Measurements from ENCODE around the gene CUTC. TPM values are rescaled to one million over a fixed set of nuclear protein-coding genes. Genes with fewer than 3 reads are reported as not detected.

CUTC gene
- polyA plus RNA-seq, 3 donors: 17.3 to 41.9 (median 35.5) TPM

GRCh38 chr10:99711129-99711719 is 20.8 kb upstream of the CUTC start:
- peak overlapping the region in 2 of 7 donors; percentile 60 to 62 for H3K27ac Mint-ChIP-seq
- H3K36me3 ChIP-seq (replicated peaks in 1 of 2; ENCODE audit: control insufficient read depth in 1 of 2, insufficient read depth in 2 of 2, low read length in 2 of 2): peaks cover 56 to 98% of the 10 kb centered on the region in 2 donors
- intact Hi-C loops (cut with micrococcal nuclease): loop anchor here (1.0 to 10.0 kb wide), 6 partner anchors 80 to 276 kb away; partner anchors contain the start of gene GOT1 (in 1 of the 2)

DNA sequence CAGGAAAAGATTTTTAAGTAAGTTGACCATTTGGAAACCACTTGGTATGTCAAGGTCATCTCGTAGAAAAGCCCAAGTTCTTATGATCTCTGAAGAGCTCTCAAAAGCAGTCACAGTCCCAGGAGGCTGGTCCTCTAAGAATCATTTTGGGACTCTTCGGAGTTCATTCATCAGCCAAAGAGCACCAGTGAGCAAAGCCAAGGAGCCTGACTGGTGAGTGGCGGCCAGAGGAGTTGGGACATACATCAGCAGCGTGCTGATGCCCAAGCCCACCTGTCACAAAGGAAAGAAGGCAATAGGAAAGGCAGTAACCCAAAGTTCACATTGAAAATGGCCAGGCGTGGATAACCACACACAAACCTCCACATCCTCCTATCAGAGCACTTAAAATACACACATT is 17.6 kb upstream of the CUTC start:
- H3K27ac Mint-ChIP-seq: peak overlapping the region in 1 of 7 donors; percentile 46
- peaks cover 2% of the 10 kb centered on the region for H3K4me1 Mint-ChIP-seq
- H3K79me2 ChIP-seq (ENCODE audit: insufficient read depth, low read length): no peaks in the 10 kb centered on the region
- no peaks in the 10 kb centered on the region for H3K27me3 ChIP-seq (ENCODE audit: control insufficient read depth in 2 of 2, insufficient read depth in 2 of 2, low read length in 2 of 2)
- H4K20me1 ChIP-seq (ENCODE audit: insufficient read depth, low read length): no peaks in the 10 kb centered on the region
- no peak overlapping the region for H3K4me2 ChIP-seq (replicated peaks; ENCODE audit: extremely low read depth, low read length, poor library complexity, severe bottlenecking)
- 100% methylated on average over 5 of the region's 5 CpGs for WGBS (ENCODE audit: insufficient coverage)
- peaks cover 74 to 85% of the 10 kb centered on the region in 2 donors for H3K36me3 Mint-ChIP-seq
- H3K4me3 ChIP-seq (replicated peaks in 1 of 3; ENCODE audit: low read depth in 2 of 3, low read length in 3 of 3): no peak overlapping the region
- H3K4me1 ChIP-seq (ENCODE audit: control insufficient read depth in 1 of 2, insufficient read depth in 2 of 2, low read length in 2 of 2): no peaks in the 10 kb centered on the region
- intact Hi-C loops (cut with micrococcal nuclease): loop anchor here (5.0 to 10.0 kb wide), 4 partner anchors 87 to 280 kb away; partner anchors contain the start of gene GOT1 (in 1 of the 2)
- H3K36me3 ChIP-seq (replicated peaks in 1 of 2; ENCODE audit: control insufficient read depth in 1 of 2, insufficient read depth in 2 of 2, low read length in 2 of 2): peaks cover 69 to 98% of the 10 kb centered on the region in 2 donors
- H3K27ac ChIP-seq (ENCODE audit: low read depth in 1 of 2, low read length in 2 of 2): no peak overlapping the region
- H3K4me3 Mint-ChIP-seq: no peak overlapping the region
- no peak overlapping the region for H3K9ac ChIP-seq (ENCODE audit: insufficient read depth, low read length, poor library complexity, severe bottlenecking)
- H3K9me3 ChIP-seq (replicated peaks in 1 of 2; ENCODE audit: control insufficient read depth in 1 of 2, insufficient read depth in 1 of 2, low read length in 2 of 2): no peaks in the 10 kb centered on the region
- DNase-seq: no peak
- TF ChIP-seq, protein P1, sequence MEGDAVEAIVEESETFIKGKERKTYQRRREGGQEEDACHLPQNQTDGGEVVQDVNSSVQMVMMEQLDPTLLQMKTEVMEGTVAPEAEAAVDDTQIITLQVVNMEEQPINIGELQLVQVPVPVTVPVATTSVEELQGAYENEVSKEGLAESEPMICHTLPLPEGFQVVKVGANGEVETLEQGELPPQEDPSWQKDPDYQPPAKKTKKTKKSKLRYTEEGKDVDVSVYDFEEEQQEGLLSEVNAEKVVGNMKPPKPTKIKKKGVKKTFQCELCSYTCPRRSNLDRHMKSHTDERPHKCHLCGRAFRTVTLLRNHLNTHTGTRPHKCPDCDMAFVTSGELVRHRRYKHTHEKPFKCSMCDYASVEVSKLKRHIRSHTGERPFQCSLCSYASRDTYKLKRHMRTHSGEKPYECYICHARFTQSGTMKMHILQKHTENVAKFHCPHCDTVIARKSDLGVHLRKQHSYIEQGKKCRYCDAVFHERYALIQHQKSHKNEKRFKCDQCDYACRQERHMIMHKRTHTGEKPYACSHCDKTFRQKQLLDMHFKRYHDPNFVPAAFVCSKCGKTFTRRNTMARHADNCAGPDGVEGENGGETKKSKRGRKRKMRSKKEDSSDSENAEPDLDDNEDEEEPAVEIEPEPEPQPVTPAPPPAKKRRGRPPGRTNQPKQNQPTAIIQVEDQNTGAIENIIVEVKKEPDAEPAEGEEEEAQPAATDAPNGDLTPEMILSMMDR (IDR thresholded peaks at IDR 0.05): no peak
- no peak overlapping the region for H2AFZ ChIP-seq (ENCODE audit: insufficient read depth, low read depth, low read length, poor library complexity, severe bottlenecking)
- H3K9me3 Mint-ChIP-seq: no peaks in the 10 kb centered on the region
- H3K27me3 Mint-ChIP-seq (ENCODE audit: low read depth in 3 of 3): peaks cover 0 to 1% (median 0%) of the 10 kb centered on the region in 3 donors

More at GRCh38 chr10:99711129-99711719, 20.8 kb upstream of the CUTC start:
- no peaks in the 10 kb centered on the region for H3K9me3 Mint-ChIP-seq
- Histone ChIP-seq H3K27me3 (ENCODE audit: control insufficient read depth in 2 of 2, insufficient read depth in 2 of 2, low read length in 2 of 2) (no peaks in the 10 kb centered on the region), H3K4me1 (ENCODE audit: control insufficient read depth in 1 of 2, insufficient read depth in 2 of 2, low read length in 2 of 2) (no peaks in the 10 kb centered on the region), H3K79me2 (ENCODE audit: insufficient read depth, low read length) (no peaks in the 10 kb centered on the region), H3K9ac (ENCODE audit: insufficient read depth, low read length, poor library complexity, severe bottlenecking) (no peak overlapping the region), H3K27ac (ENCODE audit: low read depth in 1 of 2, low read length in 2 of 2) (no peak overlapping the region), H4K20me1 (ENCODE audit: insufficient read depth, low read length) (no peaks in the 10 kb centered on the region), H3K4me3 (replicated peaks in 1 of 3; ENCODE audit: low read depth in 2 of 3, low read length in 3 of 3) (no peak overlapping the region), H3K4me2 (replicated peaks; ENCODE audit: extremely low read depth, low read length, poor library complexity, severe bottlenecking) (no peak overlapping the region), H3K9me3 (replicated peaks in 1 of 2; ENCODE audit: control insufficient read depth in 1 of 2, insufficient read depth in 1 of 2, low read length in 2 of 2) (no peaks in the 10 kb centered on the region), H2AFZ (ENCODE audit: insufficient read depth, low read depth, low read length, poor library complexity, severe bottlenecking) (no peak overlapping the region)
- H3K36me3 Mint-ChIP-seq: peaks cover 67 to 75% of the 10 kb centered on the region in 2 donors
- peaks cover 2% of the 10 kb centered on the region for H3K4me1 Mint-ChIP-seq
- no peaks in the 10 kb centered on the region for H3K27me3 Mint-ChIP-seq (ENCODE audit: low read depth in 3 of 3)
- H3K4me3 Mint-ChIP-seq: no peak overlapping the region
- DNase-seq: peak; percentile 49 to 70 (median 61)
- TF ChIP-seq, protein P1 (IDR thresholded peaks at IDR 0.05): peak; percentile 69
